Measurements from ENCODE around the gene RIC8A. TPM values are rescaled to one million over a fixed set of nuclear protein-coding genes. Genes with fewer than 3 reads are reported as not detected.

The RIC8A gene
- total RNA-seq, 2 donors from 2014 or later = 69.3 to 112 TPM

DNA sequence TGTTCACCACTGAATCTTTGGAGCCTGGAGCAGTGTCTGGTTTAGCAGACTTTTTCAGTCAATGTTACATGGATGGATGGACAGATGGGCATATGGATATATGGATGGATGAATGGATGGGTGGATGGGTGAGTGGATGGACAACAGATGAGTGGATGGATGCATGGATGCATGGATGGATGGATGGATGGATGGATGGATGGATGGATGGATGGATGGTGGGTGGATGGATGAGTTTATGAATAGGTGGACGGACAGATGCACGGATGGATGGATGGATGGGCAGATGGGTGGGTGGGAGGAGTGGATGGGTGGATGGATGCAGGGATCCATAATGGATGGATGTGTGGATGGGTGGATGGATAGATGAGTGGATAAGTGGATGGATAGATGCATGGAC lies 48.3 kb downstream of the RIC8A start:
- no peak for TF ChIP-seq CTCF (IDR thresholded peaks at IDR 0.05)
- intact Hi-C loops (cut with DNase I) = no loop called here
- Histone ChIP-seq H3K27ac (no peak overlapping the region), H3K4me1 (no peaks in the 10 kb centered on the region), H3K9ac (ENCODE audit: low read depth in 2 of 2, low read length in 2 of 2) (no peak overlapping the region), H3K4me3 (no peak overlapping the region), H3K9me3 (no peaks in the 10 kb centered on the region), H3K27me3 (no peaks in the 10 kb centered on the region), H3K36me3 (no peaks in the 10 kb centered on the region)
- DNase-seq = no peak

DNA sequence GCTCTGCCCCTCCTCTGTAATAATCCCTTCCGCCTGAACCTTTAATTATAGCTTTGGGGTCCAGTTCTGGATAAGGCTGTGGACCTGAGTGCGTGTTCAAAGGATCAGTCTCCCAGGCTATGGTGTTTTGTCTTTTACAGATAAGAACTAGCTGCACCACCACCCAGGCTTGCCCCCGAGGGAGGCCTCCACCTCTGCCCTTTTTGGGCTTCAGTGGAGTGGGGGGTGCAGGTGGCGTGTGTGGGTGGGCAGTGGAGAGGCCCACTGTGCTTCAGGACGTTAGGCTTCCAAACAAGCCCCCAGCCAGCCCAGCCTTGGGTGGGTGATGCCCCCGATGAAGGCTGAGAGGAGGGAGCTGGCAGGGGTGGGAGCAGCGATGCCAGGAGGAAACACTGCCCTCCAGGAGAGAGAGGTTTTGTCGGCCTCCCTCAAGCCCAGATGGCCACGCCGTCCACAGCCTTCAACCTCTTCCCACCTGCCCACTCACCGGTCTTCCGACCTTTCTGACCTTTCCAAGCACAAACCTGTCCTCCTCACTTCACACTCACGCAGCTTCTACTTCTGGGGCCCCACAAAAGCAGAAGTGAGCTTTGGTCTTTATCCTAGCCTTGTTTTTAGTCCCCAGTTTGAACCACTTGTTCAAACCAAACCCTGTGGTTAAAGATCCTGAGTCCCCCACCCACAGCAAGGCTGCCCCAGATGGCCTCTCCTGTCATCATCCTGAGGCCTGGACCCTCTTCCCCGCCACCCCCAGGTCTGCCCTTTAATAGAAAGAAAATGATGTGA lies 49.6 kb downstream of the RIC8A start:
- H3K9ac ChIP-seq (ENCODE audit: low read depth in 2 of 2, low read length in 2 of 2) = no peak overlapping the region
- no peaks in the 10 kb centered on the region for H3K36me3 ChIP-seq
- DNase-seq = no peak
- TF ChIP-seq CTCF (IDR thresholded peaks at IDR 0.05) = no peak
- H3K4me1 ChIP-seq = no peaks in the 10 kb centered on the region
- no peaks in the 10 kb centered on the region for H3K9me3 ChIP-seq
- intact Hi-C loops (cut with DNase I) = no loop called here
- H3K4me3 ChIP-seq = no peak overlapping the region
- no peaks in the 10 kb centered on the region for H3K27me3 ChIP-seq
- no peak overlapping the region for H3K27ac ChIP-seq

DNA sequence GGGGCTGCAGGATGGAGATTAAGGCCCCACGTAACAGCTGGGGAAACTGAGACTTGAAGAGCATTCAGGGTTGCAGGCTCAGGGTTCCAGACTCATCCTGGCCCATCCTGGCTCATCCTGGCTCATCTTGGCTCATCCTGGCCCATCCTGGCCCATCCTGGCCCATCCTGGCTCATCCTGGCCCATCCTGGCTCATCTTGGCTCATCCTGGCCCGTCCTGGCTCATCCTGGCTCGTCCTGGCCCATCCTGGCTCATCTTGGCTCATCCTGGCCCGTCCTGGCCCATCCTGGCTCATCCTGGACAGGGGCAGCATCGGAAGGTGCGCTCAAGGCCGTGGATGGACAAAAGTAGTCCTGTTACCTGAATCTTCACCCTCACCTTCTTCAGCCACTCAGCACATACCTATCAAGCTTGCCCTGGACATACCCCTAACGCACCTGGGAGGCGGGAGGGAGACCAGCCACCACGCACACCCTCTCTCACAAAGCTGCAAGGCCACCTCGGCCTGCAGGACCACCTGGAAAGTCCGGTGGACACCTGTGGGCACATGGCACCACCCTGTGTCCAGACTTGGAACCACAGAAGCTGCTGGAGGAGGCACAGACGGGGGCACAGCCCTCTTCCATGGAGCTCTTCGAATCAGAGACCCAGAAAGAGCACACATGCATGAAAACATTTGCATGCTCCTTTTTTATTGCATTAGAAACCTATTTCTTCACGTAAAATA lies 50.4 kb downstream of the RIC8A start:
- H3K9me3 ChIP-seq = no peaks in the 10 kb centered on the region

DNA sequence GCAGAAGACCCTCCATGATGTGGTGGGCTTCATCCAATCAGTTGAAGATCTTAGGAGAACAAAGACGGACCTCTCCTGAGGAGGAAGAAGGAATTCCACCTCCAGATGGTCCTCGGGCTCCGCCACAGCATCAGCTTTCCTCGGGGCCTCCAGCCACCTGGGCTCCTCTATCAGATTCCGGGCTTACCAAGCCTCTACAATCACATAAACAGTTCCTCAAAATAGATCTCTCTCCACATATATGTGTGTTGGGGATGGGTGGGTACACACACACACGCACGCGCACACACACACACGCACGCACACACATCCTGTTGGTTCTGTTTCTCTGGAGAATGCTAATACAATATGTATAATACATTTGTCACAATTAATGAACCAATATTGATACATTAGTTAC lies 51.9 kb downstream of the RIC8A start:
- H3K4me3 ChIP-seq = no peak overlapping the region
- no peaks in the 10 kb centered on the region for H3K27me3 ChIP-seq
- intact Hi-C loops (cut with DNase I) = no loop called here
- no peak for DNase-seq
- TF ChIP-seq CTCF (IDR thresholded peaks at IDR 0.05) = no peak
- H3K36me3 ChIP-seq = no peaks in the 10 kb centered on the region
- no peak overlapping the region for H3K9ac ChIP-seq (ENCODE audit: low read depth in 2 of 2, low read length in 2 of 2)
- no peak overlapping the region for H3K27ac ChIP-seq
- no peaks in the 10 kb centered on the region for H3K9me3 ChIP-seq
- H3K4me1 ChIP-seq = no peaks in the 10 kb centered on the region

More for the DNA sequence above, 50.4 kb downstream of the RIC8A start:
- no peak for DNase-seq
- H3K27me3 ChIP-seq = no peaks in the 10 kb centered on the region
- H3K9ac ChIP-seq (ENCODE audit: low read depth in 2 of 2, low read length in 2 of 2) = peak overlapping the region in 1 of 2 donors; percentile 7
- TF ChIP-seq CTCF (IDR thresholded peaks at IDR 0.05) = no peak
- intact Hi-C loops (cut with DNase I) = no loop called here
- no peak overlapping the region for H3K4me3 ChIP-seq
- H3K4me1 ChIP-seq = no peaks in the 10 kb centered on the region
- no peaks in the 10 kb centered on the region for H3K36me3 ChIP-seq
- no peak overlapping the region for H3K27ac ChIP-seq

DNA sequence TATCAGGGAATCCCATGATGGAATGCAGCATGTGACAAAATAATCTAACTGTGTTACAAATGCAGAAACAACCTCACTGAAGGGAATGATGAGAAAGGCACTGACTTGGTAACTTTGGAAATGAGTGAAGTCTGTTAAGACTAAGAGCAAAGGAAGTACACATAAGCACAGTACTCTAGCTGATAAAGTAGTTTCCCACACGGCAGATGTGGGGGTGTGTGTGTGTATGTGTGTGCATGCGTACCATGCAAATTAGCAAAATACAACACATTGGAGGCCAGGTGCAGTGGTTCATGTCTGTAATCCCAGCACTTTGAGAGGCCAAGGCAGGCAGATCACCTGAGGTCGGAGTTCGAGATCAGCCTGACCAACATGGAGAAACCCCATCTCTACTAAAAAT lies 54.1 kb downstream of the RIC8A start:
- intact Hi-C loops (cut with DNase I) = no loop called here
- Histone ChIP-seq H3K9ac (ENCODE audit: low read depth in 2 of 2, low read length in 2 of 2) (no peak overlapping the region), H3K9me3 (no peaks in the 10 kb centered on the region), H3K4me1 (no peaks in the 10 kb centered on the region), H3K27ac (no peak overlapping the region), H3K36me3 (no peaks in the 10 kb centered on the region), H3K4me3 (no peak overlapping the region), H3K27me3 (no peaks in the 10 kb centered on the region)
- no peak for DNase-seq
- TF ChIP-seq CTCF (IDR thresholded peaks at IDR 0.05) = no peak

Other genes with a start within 250 kb of the RIC8A start
- not detected for gene SCGB1C1, start 14.6 kb upstream of the RIC8A start, total RNA-seq
- 10 to 100 TPM; 51.0 to 62.2 TPM for gene BET1L, start 309 bp upstream of the RIC8A start, total RNA-seq
- 10 to 100 TPM; 15.1 to 16.9 TPM for gene SIRT3, start 28.6 kb downstream of the RIC8A start, total RNA-seq
- 100 to 1,000 TPM in 1 of 2 donors, 10 to 100 TPM in 1; 99.0 to 145 TPM for gene PSMD13, start 29.3 kb downstream of the RIC8A start, total RNA-seq
- under 1 TPM; 0.17 to 0.72 TPM for gene NLRP6, start 70.7 kb downstream of the RIC8A start, total RNA-seq
- 10 to 100 TPM; 10.6 to 12.9 TPM for gene PGGHG, start 81.4 kb downstream of the RIC8A start, total RNA-seq
- not detected for gene IFITM5, start 91.8 kb downstream of the RIC8A start, total RNA-seq
- 100 to 1,000 TPM in 1 of 2 donors, 10 to 100 TPM in 1; 74.1 to 115 TPM for gene IFITM2, start 100.1 kb downstream of the RIC8A start, total RNA-seq
- 100 to 1,000 TPM in 1 of 2 donors, 10 to 100 TPM in 1; 63.3 to 101 TPM for gene IFITM1, start 106.3 kb downstream of the RIC8A start, total RNA-seq
- gene IFITM3, start 113.2 kb downstream of the RIC8A start, total RNA-seq = 100 to 1,000 TPM; 132 to 160 TPM
- gene B4GALNT4, start 161.8 kb downstream of the RIC8A start, total RNA-seq = 1 to 10 TPM; 1.6 to 2.0 TPM
- 100 to 1,000 TPM; 167 to 247 TPM for gene PKP3, start 186.5 kb downstream of the RIC8A start, total RNA-seq
- gene SIGIRR, start 207.3 kb downstream of the RIC8A start, total RNA-seq = 100 to 1,000 TPM in 1 of 2 donors, 10 to 100 TPM in 1; 91.4 to 177 TPM
- gene ANO9, start 234.3 kb downstream of the RIC8A start, total RNA-seq = 100 to 1,000 TPM; 121 to 129 TPM
- 10 to 100 TPM; 20.6 to 27.6 TPM for gene PTDSS2, start 242.6 kb downstream of the RIC8A start, total RNA-seq

Data from colonic mucosa (tissue), 4 donors.